Esophagus (tissue), 2 donors: ENCODE data around the gene TXNRD2. TPM values are rescaled to one million over a fixed set of nuclear protein-coding genes. Genes with fewer than 3 reads are reported as not detected.

Experiments used
- H3K27ac ChIP-seq, 2 donors: one replicate each; pipeline ENCODE4 v1.5.1; 2013; ENCODE audit warnings: low read depth in 2 of 2, mild to moderate bottlenecking in 2 of 2, inconsistent platforms in 1 of 2, low read length in 1 of 2, moderate library complexity in 1 of 2
- H3K27me3 ChIP-seq, 2 donors: one replicate each; pipeline ENCODE4 v1.6.1; 2013; ENCODE audit warnings: low read length in 2 of 2, control low read depth in 1 of 2, mild to moderate bottlenecking in 1 of 2; ENCODE audit not compliant: insufficient read depth in 2 of 2, control insufficient read depth in 1 of 2
- H3K36me3 ChIP-seq, 2 donors: one replicate each; pipeline ENCODE4 v1.6.1; 2013; ENCODE audit warnings: low read length in 1 of 2; ENCODE audit not compliant: control insufficient read depth in 2 of 2, insufficient read depth in 2 of 2
- H3K4me1 ChIP-seq, 2 donors: one replicate each; pipeline ENCODE4 v1.6.1; 2013; ENCODE audit warnings: low read length in 1 of 2; ENCODE audit not compliant: control insufficient read depth in 2 of 2, insufficient read depth in 2 of 2
- H3K4me3 ChIP-seq, 2 donors: one replicate each; pipeline ENCODE4 v1.5.1; 2013; ENCODE audit warnings: low read length in 2 of 2, mild to moderate bottlenecking in 2 of 2, low read depth in 1 of 2, moderate library complexity in 1 of 2
- H3K9me3 ChIP-seq, 2 donors: one replicate each; pipeline ENCODE4 v1.6.1; 2013; ENCODE audit warnings: mild to moderate bottlenecking in 2 of 2, low read depth in 1 of 2, low read length in 1 of 2, moderate library complexity in 1 of 2; ENCODE audit not compliant: control insufficient read depth in 2 of 2, insufficient read depth in 1 of 2
- WGBS, 2 donors: extraction: QIAGEN DNeasy Blood & Tissue Kit; methylation state at CpG; one replicate each; pipeline ENCODE4 v1.1.7; 2013; 5-methylcytosine and 5-hydroxymethylcytosine counted together
- polyA plus RNA-seq, 2 donors: library from polyadenylated mRNA; stranded (reverse); fragments of 200-250 nt; gene quantifications; one replicate each; pipeline ENCODE4 v1.2.3, GENCODE V29; 2013
- donor health status: healthy with polysubstance abuse.
- donor health status: Bipolar disorder and iron deficiency.

The TXNRD2 gene
- polyA plus RNA-seq, 2 donors, result 9.6 to 20.6 TPM

DNA sequence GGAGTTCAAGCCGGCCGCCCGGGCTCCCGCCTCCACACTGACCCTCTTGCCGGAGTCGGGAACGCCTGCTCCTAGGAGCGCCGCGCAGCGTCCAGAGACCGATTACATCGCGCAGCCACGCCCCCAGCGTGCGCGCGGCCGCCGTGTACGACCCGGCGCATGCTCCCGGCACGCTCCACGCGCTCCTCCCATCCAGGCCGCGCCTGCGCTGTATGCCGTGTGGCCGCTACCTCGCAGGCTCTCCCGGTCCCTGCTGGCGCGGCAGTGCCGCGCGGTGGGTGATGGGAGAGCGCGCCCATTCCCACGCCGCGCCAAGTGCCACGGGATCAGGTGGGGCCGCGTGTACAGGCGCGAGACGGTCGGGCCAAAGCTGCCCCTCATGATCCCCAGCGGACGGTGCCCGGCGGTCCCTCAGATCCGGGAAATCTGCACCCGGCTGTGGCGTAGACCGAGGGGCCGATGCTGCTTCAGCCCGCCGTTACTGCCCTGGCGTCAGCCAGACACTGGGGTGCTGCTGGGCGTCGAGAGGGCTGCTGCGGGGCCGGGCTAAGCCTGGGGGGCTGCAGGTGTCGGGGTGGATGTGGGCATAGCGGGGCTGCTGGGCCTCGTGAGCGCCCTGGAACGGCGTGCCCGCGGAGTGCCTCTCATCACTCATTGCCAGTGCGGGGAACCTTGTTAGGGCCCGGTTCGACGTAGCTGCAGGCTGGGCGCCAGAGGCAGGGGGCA, 86.7 kb downstream of the TXNRD2 start, which contains the start of the genes GNB1L and RTL10:
TSS of gene GNB1L (minus strand) at position 97 of the 726 bp plus-strand sequence. CDS start 33,519 bp downstream, outside the sequence.
TSS of gene RTL10 (minus strand) at position 97 of the 726 bp plus-strand sequence. CDS start 2,613 bp downstream, outside the sequence.
- Histone ChIP-seq H3K27me3 (no peaks in the 10 kb centered on the region), H3K9me3 (no peaks in the 10 kb centered on the region), H3K36me3 (peaks cover 6 to 25% of the 10 kb centered on the region in 2 donors), H3K27ac (peak within 1 kb of the TSS; percentile 94 to 97), H3K4me1 (peaks cover 11 to 41% of the 10 kb centered on the region in 2 donors), H3K4me3 (peak within 1 kb of the TSS; percentile 83 to 90)
- 0 to 1% methylated on average over 78 to 81 of the region's 81 CpGs for WGBS, 2 donors

DNA sequence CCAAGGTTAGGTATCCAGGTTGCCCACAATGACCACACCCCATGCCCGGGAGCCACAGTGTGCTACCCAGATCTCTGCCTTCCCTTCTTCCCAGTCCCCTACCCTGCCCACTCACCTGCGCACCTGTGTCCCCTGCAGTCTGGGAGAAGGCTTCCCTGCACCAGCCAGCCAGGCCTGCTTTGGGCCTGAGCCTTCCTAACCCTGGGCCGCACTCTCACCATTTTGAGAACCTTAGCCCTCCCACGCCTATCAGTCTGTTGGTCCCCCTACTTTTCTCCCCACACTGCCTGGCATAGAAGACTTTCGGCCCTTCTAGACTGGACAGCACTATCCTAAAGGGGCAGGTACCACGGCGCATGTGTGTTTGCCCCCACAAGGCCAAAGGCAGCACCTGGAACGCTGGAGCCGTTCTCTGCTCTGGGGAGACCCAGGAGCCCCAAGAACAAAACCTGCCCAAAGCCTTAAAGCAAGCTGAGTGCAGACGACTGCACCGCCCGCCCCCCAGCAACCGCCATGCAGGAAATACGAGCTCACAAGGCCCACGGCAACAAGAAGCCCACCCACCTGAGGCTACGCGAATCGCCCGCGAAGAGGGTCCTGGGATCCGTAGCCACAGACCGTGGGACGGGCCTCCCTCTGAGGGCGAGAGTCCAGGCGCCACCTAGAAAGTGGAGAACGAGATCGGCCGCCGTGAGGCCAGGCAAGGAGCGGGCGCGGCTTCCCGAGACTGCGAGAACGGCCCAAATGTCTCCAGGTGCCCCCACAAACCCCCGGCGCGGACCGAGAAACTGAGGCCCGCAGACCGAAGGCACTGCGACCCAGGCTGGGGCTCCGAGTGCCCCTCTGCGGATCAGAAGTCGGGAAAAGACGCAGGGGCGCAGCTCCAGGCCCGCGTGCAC, 87.5 kb downstream of the TXNRD2 start:
- peak overlapping the region; percentile 83 to 90 for H3K4me3 ChIP-seq
- H3K9me3 ChIP-seq, result no peaks in the 10 kb centered on the region
- H3K27ac ChIP-seq, result peak overlapping the region; percentile 94 to 97
- H3K36me3 ChIP-seq, result peaks cover 6 to 25% of the 10 kb centered on the region in 2 donors
- 1% methylated on average over 47 to 49 of the region's 49 CpGs for WGBS, 2 donors
- H3K27me3 ChIP-seq, result no peaks in the 10 kb centered on the region
- peaks cover 11 to 41% of the 10 kb centered on the region in 2 donors for H3K4me1 ChIP-seq

DNA sequence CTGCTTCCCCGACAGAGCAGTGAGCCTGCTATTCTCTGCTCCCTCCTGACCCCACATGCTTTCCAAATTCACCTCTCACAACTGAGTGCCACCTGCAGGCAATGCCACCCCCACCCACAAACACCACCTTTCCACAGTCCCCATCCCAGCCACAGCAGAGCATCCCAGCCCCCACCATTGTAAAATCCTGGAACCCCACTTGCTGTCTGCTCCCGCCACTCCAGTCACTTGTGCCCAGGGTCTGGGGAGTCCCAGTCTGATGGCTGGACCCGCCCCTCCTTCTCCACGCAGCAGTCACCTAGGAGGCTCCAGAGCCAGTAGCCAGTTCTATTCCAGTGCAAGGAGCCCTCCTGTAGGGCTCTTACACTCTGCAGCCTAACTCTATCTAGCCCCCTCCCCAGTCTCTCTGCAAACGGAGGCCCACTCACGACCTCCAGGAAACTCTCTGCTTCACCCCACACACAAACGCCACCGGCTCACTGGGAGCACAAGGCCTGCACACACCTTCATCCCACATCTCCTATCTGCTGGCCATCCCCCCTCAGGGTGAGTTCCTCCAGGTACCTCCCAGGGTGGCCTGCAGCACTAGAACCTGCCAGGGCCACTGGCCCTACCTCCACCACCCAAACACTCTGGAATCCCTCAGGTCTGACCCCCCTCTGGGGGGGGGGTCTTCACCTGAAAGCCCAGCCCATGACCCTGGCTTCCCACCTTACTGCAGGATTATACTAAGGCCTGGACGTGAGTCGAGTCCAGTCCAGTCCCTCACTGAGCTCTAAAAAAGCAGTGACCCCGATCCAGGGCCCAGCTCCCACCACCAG, 88.3 kb downstream of the TXNRD2 start:
- Histone ChIP-seq H3K4me3 (peak overlapping the region; percentile 83 to 90), H3K9me3 (no peaks in the 10 kb centered on the region), H3K27me3 (no peaks in the 10 kb centered on the region), H3K36me3 (peaks cover 6 to 25% of the 10 kb centered on the region in 2 donors), H3K4me1 (peaks cover 11 to 47% of the 10 kb centered on the region in 2 donors), H3K27ac (peak overlapping the region in 1 of 2 donors; percentile 57)
- 26 to 35% methylated on average over 11 of the region's 11 CpGs for WGBS, 2 donors

DNA sequence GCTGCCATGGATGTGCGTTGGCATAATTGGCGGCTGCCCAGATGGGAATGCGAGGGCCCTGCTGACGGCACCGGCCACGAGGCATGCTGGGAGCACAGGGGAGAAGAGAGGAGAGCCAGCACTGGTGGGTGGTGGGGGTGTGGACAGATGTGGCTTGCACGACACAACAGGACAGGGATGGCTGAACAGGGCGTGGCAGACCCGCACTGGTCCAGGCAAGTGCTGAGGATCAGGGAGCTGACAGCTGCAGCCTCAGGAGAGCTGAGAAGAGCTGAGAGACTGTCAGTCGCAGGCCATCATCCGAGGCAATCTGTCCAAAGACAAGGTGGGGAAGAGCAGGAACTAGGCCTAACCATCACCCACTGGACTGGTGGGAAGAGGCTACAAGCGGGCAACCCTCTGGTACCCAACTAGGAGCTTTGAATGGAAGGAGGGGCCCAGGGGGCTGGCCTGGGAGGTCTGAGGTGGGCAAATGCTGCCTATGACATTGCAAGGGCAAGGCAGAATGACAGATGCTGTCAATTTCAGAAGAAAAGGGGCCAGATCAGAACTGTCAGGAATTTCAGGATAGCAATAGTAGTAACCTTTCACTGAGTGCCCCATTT, 89.3 kb downstream of the TXNRD2 start:
- WGBS, 2 donors, result 61 to 64% methylated on average over 12 of the region's 12 CpGs
- peaks cover 11 to 49% of the 10 kb centered on the region in 2 donors for H3K4me1 ChIP-seq
- no peaks in the 10 kb centered on the region for H3K27me3 ChIP-seq
- H3K36me3 ChIP-seq, result peaks cover 6 to 25% of the 10 kb centered on the region in 2 donors
- H3K9me3 ChIP-seq, result peaks cover 0 to 1% of the 10 kb centered on the region in 2 donors
- H3K27ac ChIP-seq, result peak overlapping the region; percentile 8 to 57
- no peak overlapping the region for H3K4me3 ChIP-seq

DNA sequence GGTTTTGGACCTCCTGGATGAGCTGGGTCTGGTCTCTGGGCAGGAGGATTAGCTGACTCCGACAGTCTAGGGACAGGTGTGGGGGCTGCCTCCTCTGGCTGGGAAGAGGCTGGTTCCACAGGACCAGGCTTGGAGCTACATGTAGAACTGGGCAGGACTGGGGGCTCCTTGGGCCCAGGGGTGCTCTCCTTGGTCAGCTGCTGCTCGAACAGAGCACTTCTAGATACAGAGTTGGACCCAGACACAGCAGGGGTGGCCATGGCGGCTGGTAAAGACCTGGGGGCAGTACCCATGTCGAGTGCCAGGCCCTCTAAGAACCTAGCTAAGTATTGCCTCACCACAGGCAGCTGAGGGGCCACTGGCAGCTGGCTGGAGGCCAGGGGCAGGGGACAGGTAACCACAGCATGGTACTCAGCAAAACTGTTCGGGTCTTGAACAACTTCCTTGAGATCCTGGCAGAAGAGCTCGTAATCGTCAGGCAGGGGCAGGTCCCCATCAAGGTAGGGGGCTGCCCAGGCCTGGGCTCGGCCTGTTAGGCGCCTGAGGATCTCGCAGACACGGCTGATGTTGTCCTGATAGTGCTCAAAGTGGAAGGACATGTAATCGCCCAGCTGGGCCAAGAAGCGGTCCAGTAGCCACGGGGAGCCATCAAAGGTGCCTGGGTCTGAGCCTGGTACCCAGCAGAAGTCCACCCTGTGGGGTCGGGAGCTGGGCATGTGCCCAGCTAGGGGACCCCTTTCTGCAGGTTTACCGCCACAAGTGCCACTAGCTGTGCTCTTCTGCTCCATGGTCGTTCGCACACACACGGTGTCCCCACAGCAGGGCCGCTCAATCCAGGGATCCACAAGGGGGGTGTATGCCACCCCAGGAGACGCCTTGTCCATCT, 90.1 kb downstream of the TXNRD2 start:
- 80 to 81% methylated on average over 20 to 21 of the region's 21 CpGs for WGBS, 2 donors
- peaks cover 0 to 2% of the 10 kb centered on the region in 2 donors for H3K9me3 ChIP-seq
- H3K4me1 ChIP-seq, result peaks cover 11 to 49% of the 10 kb centered on the region in 2 donors
- no peak overlapping the region for H3K4me3 ChIP-seq
- H3K36me3 ChIP-seq, result peaks cover 6 to 25% of the 10 kb centered on the region in 2 donors
- H3K27ac ChIP-seq, result peak overlapping the region in 1 of 2 donors; percentile 57
- no peaks in the 10 kb centered on the region for H3K27me3 ChIP-seq

DNA sequence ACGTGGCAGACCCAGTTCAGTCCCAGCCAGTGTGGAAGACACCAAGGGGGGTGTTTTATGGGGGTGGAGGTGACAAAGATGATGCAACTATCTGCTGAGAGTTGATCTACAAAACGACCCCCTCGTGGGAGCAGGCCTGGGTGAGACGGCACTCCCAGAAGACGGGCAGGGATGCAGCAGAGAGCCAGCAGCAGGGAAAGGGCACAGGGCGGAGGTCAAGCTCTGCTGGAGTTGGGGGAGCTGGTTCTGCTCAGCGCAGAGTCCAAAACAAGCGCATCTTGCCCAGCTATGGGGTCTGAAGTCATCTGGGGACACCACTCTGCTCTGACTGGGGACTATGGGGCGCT, 90.9 kb downstream of the TXNRD2 start:
- peaks cover 6 to 25% of the 10 kb centered on the region in 2 donors for H3K36me3 ChIP-seq
- H3K9me3 ChIP-seq, result peaks cover 0 to 2% of the 10 kb centered on the region in 2 donors
- 78 to 80% methylated on average over 9 of the region's 9 CpGs for WGBS, 2 donors
- H3K27ac ChIP-seq, result peak overlapping the region; percentile 69
- H3K4me1 ChIP-seq, result peaks cover 11 to 48% of the 10 kb centered on the region in 2 donors
- no peaks in the 10 kb centered on the region for H3K27me3 ChIP-seq
- H3K4me3 ChIP-seq, result no peak overlapping the region

DNA sequence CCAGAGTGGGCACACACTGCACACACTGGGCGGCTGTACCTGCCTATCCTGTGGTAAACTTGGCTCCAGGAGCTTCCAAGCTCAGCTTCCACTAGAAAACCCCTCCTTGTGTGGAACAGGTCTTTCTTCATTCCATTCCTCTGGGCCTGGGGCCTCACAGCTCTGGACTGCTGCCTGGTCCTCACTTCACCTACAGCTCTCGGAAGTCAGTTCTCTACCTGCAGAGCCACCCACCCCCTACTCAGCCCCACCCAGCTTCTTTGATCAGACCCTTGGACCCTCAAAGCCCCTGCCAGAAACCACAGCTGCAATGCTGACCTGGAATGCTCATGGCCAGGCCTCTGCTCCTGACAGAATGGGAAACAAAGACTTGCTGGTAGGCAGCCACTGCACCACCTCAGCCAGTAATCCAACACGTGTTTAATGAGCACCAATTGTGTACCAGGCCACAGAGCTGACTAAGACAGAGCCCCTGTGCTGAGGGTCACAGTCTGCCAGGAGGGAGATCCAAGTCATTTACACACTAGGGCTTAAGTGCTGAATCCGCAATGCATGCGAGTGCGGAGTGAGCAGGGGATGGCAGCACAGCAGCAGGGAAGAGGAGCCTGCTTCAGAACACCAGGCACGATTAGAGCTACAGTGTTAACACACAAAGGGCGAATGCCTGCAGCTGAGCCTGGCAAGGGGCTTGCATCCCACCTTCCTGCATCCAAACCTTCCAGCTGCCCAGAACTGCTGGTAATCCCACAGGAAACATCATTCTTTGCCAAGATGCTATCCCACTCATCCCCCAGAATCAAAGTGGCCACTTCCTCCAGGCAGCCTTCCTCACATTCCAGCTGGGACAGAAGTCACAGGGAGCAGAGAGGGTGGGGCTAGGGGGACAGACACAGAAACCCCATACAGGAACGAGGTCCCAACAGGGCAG, 91.5 kb downstream of the TXNRD2 start:
- peak overlapping the region; percentile 69 for H3K27ac ChIP-seq
- H3K36me3 ChIP-seq, result peaks cover 6 to 25% of the 10 kb centered on the region in 2 donors
- H3K4me3 ChIP-seq, result no peak overlapping the region
- H3K4me1 ChIP-seq, result peaks cover 11 to 43% of the 10 kb centered on the region in 2 donors
- no peaks in the 10 kb centered on the region for H3K27me3 ChIP-seq
- 51 to 58% methylated on average over 9 of the region's 9 CpGs for WGBS, 2 donors
- H3K9me3 ChIP-seq, result peaks cover 0 to 2% of the 10 kb centered on the region in 2 donors
